HL-60/S4 treated with phorbol 12-myristate 13-acetate at 8.2 ng/mL for 4 days and 3 days (cell line): ENCODE measurements around the gene GALNT3.

Source experiments
- in situ Hi-C: fragments of 300-500 bp; cut with MboI; formaldehyde crosslinking; loops from 2 replicates; pipeline ENCODE4 v1.15.0; 2022; ENCODE audit warnings: low sequenced_read_pairs

GALNT3 gene

DNA sequence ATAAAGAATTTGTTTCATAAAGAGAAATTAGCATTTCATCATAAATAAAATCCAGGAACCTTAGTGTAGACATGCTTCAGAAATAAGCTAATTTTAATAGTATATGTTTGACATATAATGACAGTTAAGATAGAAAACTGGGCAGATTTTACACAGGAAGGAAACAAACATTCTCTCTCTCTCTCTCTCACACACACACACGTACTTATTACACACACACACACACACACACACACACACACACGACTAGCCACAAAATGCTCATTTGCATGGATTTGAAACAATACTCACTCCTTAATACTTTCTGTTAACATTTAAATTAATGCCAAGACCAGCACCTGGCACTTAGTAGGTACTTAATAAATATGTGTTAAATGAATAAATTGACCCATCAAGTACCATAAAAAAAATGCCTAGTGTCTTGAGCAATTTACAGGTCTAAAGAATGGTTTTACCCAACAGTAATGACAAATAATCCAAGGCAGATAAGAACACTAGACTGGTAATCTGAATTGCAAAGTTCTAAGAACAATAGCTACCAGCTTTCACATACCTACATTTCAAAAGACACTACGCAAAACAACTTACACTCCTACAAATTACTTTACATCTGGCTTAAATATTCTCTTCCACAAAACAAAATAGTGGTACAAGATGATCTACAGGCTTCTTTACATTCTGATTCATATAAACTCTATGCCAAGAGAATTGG lies 2.9 kb upstream of the GALNT3 start:
- in situ Hi-C loops: no loop called here

DNA sequence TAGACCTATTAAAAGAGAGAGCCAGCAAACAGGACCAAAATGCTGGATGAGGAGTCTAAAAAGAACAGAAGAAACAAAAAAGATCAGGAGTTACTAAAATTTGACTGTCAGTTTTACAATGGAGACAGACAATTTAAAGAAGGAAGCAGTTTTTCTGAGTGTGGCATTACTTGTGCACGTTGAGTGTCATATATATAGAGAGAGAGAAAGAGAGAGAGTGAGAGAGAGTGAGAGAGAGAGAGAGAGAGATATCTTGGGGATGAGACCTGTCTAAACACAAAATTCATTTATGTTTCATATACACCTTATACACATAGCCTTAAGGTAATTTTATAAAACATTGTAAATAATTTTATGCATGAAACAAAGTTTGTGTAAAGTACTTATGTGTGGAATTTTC lies 2.1 kb upstream of the GALNT3 start:
- in situ Hi-C loops: no loop called here

DNA sequence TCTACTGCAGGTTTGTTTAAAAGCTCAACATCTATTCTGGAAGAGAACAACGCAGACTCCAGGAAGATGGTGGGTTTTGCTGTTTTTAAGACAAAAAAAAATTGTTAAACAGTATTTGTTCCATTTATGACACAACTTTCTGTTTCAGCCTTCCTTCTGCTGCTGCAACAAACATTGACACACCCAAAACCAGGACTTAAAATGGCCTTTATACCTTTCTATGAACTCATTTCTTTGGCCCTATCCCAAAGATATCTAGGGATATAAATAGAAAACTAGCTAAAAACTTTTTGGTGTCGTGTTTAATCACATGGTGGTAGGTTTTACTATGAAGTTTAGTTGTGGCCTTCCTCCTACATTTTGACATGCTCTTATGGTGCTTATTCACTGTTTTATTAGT lies 964 bp upstream of the GALNT3 start:
- in situ Hi-C loops: no loop called here

DNA sequence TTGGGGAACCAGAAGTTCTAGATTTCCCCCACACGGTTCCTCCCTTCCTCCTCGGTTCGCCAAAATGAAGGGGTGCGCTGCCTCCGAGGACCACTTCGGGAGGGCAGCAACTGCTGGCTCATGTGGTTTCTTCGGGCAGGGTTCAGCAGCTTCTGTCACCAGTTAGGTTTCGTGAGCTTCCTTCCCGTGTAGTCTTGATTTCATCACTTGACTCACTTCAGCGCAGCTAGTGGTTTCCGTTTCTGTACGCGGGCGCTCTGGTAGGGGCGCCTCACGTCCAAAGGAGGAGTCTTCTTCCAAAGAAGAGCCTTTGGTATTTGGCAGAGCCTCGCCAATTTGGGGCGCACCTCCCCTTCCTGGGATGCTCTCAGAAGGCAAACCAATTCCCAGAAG lies 485 bp upstream of the GALNT3 start:
- in situ Hi-C loops: no loop called here

DNA sequence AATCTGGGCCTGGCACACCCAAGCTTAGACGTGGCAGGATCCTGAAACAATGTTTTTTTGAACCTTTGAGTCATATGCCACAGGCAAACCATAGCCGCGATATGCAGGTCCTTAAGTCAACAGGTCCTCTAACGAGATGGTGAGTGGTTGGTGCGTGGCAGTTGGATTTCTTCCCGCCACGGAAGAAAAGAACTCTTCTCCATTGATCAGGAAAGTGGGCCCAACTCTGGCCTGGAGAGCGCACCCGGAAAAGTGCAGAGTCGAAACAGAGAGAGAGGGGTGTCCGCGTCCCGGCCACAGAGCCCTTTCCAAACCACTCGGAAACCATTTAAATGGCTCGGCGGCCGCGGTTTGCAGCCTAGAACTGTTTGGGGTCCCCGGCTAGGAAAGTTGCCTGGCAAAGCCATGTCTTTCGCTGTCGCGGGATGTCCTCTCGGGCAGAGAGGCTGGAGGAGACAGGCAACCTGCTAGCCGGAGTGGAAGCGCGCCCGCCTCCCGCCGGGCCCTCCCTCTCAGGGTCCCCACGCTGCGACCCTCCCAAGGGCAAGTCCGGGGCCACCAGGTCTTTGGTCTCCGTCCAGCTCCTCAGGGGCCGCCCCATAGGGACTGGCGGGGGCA lies 777 bp downstream of the GALNT3 start:
- in situ Hi-C loops: no loop called here

DNA sequence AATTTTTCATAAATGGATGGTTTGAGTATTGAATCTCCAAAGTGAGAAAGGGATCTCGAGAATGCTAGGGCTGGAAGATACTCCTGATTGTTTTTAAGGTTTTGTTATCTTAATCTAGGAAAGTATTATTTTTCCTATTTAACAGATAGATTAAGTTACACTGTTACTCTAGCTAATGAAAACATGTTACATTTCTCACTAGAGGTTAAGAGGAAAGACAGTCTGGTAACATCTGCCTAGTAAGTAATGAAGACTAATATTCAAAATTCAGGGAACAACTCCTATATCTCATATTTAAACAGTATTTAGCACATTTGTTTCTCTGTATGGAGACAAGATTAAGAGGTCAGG lies 2.0 kb downstream of the GALNT3 start:
- in situ Hi-C loops: no loop called here

DNA sequence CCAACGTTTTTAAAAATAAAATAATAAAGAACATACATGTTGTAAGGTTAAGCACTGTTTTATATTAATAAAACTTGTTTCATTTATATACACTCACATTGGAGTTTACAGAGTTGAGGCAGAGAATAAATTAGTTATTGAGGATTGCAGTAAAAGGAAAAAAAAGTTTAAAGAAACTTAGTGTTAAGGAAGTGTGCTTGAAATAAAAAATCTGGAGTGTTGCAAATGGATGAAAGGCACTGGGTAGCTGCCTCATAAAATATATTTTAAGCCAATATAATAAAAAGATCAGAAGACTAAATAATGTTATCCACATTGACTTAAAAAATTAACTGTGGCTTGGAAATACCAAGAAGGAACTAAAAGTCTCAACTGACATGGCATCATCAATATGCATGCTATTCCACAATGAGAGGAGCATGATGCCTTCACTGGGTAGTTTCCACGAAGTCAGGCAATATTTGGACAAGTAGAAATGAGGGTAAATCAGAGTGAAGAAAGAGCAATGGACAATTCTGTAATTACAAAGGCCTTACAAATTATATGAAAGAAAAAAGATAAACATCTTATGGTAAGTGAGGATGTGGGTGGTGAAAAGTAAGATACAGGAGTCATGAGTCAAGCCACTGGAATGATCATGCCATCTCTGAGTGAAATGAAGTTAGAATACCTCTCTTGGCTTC lies 2.5 kb downstream of the GALNT3 start:
- in situ Hi-C loops: no loop called here

DNA sequence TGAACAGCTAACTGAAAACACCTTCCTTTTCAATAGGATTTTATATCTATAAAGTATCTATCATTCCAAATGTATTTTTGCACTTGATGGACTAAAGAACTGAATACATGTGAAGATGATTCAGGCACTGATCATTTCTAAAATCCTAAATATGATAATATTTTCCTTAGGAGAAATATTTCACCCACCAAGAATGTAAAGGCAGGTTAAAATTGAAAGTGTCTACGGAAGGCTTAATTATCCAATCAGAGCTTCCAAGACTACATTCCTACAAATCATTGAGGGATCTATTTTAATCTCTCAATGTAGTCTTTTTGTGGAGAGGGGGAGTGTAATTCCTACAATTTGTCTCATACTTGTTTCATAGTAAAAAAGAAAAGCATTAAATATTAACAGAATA lies 3.6 kb downstream of the GALNT3 start:
- in situ Hi-C loops: no loop called here

DNA sequence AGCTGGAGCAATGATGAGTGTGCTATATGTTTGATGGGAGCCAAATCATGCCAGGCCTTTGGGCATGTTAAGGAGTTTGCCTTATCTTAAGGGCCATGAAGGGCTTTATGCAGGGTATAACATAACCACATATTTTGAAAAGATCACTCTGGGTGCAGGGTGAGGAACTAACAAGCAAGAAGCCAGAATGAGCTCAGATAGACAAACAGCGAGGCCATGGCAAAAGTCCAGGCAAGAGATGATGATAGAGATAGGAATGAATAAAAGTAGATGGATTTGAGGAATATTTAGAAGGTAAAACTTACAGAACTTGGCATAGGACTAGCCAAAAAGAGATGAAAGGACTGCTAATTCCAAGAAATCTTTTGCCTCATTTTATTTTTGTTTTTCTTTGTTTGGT lies 6.7 kb downstream of the GALNT3 start:
- in situ Hi-C loops: no loop called here

DNA sequence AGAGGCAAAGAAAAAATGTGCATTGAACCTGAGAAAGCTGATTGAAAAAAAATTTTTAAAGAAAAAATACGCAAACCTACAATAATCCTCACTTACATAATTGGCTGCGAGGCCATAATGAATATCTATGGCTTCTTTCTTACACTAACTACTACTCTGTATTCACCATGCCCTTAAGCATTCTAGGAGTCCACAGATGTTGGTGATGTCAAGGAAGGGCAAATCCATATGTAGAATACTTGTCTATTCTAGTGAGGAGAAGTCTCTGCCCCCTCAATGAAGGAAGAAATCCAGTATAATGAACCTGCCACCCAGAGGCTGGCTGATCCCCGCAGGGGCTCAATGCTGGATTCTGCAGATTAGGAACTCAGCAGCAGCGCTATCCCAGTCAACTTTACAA lies 14.3 kb downstream of the GALNT3 start:
- in situ Hi-C loops: no loop called here

DNA sequence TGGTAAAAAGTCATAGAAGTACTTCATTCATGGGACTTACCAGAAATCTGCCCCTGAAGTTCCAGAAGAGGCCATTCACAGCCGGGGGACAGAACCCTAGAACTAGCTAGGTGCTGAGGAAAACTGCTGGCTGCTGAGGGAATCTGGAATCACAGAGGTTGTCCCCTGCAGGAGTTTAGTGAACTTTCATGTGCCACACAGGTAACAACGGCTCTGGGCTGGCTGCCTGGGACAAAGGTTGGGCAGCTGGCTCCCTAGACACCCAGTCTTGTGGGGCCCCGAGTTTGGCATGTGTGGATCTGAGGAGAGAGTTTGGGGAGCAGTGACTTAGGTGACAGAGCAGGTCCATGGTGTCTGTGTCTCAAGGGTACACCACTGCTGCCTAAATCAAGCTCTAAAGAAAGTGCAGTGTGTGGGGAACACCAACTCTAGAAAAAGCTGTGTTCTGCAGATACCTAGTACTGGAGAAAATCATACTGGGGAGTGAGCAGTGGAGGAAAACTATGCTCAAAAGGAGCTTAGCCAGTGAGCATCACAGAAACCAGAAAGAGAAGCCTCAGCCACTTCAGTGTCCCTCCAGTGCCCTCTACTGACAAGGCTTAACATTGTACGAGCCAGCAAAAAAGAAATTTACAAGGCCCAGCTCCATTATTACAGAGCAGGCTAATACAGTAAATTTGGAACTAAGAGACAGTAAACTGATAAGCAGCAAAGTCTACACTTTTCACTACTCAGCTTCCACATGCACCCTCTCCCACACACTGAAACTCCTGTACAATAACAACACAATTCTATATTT lies 15.2 kb downstream of the GALNT3 start:
- in situ Hi-C loops: no loop called here

DNA sequence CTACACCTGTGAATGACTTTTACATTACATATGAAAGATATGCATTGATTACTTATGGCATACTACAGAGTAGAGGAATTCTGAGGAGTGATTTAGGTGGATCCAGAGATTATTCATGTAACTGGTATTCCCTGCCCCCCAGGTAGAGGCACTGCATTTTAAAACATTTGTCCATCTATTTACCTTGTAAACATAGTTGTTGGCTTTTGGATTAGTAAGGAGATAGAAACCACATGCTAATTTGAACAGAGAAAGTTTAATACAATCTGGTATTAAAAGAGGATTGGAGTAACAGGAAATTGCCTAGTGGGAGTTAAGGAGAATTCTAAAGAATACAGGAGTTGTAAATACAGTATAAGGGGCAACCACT lies 15.9 kb downstream of the GALNT3 start:
- in situ Hi-C loops: no loop called here

DNA sequence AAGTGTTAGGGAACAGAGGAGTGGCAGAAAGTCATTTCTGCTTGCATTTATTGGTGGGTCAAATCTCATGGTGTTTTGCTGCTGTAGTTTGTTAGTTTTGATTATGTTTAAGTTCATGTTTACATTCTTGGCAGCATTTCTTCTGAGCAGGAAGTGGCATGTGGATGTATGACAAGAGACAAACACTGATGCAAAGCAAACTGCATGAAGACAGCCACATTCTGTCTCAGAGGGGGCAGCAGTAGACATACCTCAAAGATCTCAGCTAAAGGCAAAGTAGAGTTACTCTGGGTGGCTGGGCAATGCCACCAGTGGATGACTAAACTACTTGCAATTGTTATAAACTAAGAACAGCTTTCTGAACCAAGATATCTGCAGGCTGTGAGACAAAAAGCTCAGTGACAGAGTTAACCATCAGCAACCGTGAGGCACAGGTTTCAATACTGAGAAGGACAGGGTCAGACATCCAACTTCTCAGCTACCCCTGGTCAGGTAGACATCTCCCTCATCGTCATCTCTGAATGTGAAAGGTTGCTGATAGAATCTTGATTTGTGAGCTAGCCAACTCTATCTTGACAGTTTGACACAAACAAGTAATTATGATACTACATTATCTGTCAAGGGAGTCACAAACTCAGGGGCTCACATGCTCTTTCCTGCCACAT lies 16.4 kb downstream of the GALNT3 start:
- in situ Hi-C loops: no loop called here

DNA sequence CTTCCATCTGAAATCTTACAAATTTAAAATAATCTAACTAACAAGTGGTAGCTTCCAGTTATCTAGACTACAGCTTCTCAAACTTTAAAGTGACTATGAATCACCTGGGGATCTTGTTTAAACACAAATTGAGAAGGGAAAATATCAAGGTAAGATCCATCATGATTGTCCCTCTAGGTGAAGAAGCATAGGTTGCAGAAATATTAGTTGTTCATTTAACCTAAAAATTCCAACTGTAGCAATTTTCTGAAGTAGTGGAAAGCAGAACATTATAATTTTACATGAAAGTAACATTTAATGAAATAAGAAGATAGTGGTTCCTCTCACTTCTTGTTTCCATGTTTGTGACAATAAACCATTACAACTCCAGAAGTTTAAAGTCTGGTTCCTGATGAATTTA lies 17.3 kb downstream of the GALNT3 start:
- in situ Hi-C loops: no loop called here

DNA sequence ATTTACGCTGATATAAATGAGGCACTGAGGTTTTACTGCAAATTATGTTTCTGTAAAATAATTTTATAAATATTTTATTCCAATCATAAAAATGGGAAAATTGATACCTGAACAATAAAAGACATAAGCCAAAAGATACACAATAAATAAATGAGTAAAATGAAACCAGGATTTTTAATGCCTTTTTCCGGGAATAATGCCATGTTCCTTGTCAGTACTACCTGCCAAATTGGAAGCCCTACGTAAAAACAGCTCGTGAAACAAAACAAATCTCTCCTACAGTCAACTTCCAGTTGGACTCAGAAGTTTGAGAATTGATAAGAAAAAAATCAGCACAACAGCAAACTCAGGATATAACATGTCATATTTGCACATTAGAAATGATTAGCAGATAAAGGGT lies 18.0 kb downstream of the GALNT3 start:
- in situ Hi-C loops: no loop called here

DNA sequence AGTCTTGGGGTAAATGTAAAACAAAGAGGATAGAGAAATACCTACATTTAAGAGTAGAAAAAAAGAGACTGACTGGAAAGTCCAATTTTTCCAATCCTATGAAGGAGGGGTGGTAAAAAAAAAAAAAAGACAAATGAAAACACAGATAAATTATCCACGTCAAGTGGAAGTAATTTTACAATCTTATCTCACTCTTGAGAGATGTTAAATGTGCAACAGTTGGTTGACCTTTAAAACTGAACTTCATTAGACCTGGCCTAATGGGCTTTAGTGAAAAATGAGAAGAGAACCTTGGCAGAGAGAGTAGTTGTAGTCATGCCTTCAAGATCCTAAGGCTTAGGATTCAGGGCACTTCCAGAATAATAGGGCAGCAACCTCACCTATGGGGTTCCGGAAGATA lies 20.4 kb downstream of the GALNT3 start:
- in situ Hi-C loops: no loop called here

DNA sequence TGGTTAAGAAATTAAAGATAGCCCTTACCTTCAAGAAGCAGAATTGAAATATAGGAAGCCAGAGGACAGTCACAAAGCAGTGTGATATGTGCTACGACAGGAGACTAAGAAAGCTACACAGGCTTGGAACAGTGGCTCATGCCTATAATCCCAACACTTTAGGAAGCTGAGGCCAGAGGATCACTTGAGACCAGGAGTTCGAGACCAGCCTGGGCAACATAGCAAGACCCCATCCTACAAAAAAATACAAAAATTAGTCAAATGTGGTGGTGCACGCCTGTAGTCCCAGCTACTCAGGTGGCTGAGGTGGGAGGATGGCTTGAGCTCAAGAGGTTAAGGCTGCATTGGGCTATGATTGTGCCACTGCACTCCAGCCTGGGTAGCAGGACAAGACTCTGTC lies 21.9 kb downstream of the GALNT3 start:
- in situ Hi-C loops: no loop called here

DNA sequence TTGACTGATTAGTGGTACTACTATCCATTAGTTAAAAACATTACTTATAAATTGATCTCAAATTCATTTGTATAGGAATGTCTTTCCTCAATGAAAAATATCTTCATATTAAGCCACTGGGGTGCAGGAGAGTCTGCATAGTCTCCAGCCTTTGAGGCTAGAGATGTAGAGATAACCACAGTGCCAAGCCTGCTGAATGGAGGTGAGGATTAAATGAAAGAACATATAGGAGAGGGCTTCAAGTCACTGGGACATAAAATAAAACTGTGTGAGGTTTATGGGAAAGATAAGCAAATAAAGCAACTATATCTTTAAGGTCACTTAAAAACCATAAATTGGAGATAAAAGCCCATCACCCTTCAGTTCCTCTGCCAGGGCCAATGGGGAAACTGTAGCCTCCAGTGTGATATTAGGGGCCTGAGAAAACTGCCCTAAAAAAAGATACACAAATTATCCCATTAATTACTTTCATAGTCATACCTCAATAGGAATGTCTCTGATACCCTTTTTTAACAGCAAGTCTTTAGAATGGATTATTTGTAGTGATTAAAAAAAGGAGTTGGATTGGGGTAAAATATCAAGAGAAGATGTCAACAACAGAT lies 27.6 kb downstream of the GALNT3 start:
- in situ Hi-C loops: no loop called here

DNA sequence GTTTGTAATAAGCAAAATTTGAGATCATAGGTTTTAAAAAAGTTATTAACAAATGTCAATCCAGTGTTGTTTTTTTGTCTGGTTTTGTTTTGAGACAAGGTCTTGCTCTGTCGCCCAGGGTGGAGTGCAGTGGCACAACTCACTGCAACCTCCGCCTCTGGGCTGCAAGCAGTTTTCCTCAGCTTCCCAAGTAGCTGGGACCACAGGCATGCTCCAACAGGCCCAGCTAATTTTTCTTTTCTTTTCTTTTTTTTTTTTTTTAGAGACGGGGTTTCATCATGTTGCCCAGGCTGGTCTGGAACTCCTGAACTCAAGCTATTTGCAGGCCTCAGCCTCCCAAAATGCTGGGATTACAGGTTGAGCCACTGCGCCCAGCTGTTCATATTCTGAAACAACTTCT lies 31.3 kb downstream of the GALNT3 start:
- in situ Hi-C loops: no loop called here

DNA sequence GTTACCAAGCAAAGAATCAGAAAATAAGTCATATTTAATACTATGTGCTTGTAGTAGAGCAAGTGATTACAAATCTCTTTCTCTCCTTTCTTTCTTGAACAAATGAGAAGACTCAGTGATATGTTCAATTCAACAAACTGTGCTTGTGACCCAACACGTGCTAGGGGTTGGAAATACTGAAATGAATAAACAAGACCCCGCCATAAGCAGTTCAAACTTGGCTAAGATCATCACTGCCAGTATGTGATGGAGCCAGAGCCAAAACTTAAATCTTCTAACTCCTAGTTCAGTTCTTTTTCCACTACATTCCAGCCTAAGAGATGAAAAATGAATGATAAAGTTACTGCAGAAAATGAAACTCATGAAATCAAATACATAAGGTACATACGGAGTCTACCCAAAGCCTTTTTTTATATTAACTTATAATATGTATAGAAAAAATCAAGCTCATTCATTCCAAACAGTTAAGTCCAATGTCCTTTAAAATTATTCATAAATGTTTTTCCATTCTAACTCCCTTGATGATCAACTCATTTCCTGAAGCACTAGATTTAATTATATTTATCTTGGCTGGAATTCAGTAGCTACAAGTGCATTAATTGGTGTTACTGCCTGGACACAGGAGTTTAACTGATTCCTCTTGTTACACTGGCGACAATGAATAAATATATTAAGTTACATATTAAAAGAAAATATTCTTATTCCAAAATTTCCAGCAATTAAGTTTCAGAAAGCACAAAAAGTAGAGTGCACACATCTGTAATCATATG lies 36.0 kb downstream of the GALNT3 start:
- in situ Hi-C loops: no loop called here
